T-helper 1 cell treated with Interleukin-12 subunit alpha and Interleukin-12 subunit beta and Interleukin-4 antibody, amounts not matched to agents 30 ng/mL and 1 ng/mL, for 36 hours (primary cell): ENCODE data around the gene EGFR. TPM values are rescaled to one million over a fixed set of nuclear protein-coding genes. Genes with fewer than 3 reads are reported as not detected.

Source experiments
- intact Hi-C: fragments of 100-400 bp; cut with micrococcal nuclease; formaldehyde crosslinking; loops from one replicate; pipeline ENCODE4 v1.15.1; 2024
- total RNA-seq: library from RNA; stranded (reverse); gene quantifications from 2 replicates; pipeline ENCODE4 v1.2.3, GENCODE V29; 2022

EGFR gene
- total RNA-seq, 1 donor from 2014 or later: not detected

GRCh38 chr7:55140221-55140940, 121.6 kb downstream of the EGFR start:
- intact Hi-C loops: no loop called here

- intact Hi-C loops: no loop called here
Measured at GRCh38 chr7:55140941-55141278, 122.1 kb downstream of the EGFR start.

DNA sequence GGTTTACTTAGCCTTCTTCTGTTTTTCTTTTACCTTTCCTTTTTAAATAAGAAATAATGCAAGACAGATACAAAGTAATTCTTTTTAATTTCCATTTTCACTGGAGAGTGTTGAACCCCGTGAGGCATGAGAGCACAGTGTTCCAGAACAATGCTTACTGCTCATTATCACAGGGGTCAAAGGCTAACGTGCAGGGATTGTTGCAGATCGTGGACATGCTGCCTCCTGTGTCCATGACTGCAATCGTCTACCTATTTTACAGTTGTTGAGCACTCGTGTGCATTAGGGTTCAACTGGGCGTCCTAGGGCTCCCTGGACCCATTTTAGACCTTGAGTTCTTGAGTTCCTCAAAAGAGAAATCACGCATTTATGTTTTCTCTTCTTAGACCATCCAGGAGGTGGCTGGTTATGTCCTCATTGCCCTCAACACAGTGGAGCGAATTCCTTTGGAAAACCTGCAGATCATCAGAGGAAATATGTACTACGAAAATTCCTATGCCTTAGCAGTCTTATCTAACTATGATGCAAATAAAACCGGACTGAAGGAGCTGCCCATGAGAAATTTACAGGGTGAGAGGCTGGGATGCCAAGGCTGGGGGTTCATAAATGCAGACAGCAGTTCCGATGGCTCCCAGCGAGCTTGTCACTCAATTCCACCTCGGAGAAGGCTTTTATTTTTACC, 124.2 kb downstream of the EGFR start:
- intact Hi-C loops: no loop called here

DNA sequence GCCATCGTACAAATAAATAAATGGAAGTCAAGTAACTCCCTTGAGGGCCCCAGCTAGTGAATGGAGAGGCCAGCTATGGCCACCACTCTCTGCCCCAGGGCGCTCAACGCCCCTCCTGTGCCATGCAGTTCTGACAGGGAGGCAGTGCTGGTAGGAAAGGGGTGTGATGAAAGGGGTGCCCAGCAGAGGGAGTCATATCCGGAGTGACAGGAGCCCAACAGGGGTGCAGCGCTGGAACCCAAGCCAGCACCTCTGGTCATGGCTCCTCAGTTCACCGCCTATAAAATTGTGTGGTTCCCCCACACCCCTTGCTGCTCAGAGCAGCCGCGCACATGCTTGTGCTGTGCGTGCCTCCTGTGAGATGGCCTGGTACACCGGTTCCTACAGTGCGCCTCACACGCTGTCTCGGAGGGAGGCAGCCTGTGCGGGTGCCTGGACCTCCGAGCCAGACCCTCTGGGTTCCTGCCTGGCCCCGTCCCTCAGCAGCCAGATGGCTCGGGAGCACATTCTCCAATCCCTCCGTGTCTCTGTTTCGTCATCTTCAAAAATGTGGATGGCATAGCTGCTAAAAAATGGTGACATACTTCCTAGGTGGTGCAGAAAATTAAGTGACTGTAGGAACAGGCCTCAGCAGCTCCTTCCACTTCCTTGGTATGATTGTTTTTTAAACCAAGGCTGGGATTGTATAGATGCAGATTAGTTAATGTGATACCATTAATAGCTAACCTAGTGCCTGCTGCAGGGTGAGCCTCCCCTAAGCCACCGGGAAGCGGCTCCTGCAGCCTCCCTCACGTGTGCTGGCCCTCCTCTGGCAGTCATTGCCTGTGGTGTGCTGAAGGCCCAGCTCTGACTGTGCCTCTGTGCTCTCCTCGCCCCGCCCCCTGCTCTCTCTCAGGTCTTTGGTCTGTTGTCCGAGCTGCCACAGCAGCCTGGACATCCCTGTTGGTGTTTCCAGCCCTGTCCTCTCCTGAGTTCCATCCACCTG, 125.8 kb downstream of the EGFR start:
- intact Hi-C loops: loop anchor here (1.0 kb wide), 1 partner anchor 111 kb away; no protein-coding TSS in a partner anchor

- intact Hi-C loops: no loop called here
Measured at GRCh38 chr7:55145606-55146005, 126.8 kb downstream of the EGFR start.

DNA sequence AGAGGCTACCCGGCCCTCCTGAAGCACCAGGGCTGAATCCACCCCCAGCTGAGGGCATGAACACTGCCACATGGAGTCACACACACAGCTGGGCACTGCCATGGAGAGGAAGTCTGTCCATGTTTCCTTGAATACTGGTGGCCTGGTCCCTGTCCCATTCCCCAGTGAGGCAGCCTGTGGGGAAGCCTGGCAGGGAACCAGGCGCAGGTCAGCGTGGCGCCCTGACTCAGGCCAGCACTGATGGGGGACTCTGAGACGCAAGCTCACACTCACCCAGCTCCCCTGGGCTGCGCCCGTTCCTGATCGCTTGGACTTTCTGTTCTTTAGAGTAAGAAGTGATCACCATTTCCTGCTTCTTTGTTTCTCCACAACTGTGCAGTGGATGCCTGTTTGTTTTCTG, 128.3 kb downstream of the EGFR start:
- intact Hi-C loops: no loop called here

- intact Hi-C loops: no loop called here
Measured at GRCh38 chr7:55147736-55148135, 128.9 kb downstream of the EGFR start.

DNA sequence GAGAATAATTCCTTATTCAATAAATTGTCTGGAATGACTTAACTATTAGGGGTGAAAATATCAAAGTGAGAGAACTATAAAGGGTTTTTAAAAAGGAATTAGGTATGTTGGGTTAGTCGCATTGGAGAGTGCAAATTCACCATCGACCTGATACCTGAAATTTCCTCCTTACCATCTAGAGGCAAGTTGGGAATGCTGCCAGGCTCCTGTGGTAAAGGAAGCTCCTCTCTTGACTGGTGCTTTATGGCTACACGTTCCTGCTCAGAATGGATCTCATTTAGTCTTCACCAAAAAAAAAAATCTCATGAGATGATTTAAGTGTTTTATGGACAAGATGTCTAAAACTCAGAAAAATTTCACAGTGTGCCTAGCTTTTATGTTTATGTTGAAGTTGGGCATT, 129.8 kb downstream of the EGFR start:
- intact Hi-C loops: no loop called here

DNA sequence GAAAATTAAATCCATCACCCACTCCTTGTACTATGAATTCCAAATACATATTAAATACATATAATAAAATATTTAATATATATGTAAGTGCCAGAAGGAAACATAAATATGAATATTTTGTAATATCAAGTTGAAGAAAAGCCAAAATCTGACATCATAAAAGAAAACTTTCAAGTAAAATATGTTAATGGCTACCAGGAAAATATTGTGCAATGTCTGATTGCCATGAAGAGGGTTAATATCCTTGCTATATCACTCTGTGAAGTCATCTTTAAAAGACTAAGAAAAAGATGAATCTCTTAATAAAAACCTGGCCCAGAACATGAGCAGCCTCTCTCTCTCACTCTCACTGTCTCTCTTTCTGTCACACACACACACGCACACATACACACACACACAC, 130.2 kb downstream of the EGFR start:
- intact Hi-C loops: no loop called here

DNA sequence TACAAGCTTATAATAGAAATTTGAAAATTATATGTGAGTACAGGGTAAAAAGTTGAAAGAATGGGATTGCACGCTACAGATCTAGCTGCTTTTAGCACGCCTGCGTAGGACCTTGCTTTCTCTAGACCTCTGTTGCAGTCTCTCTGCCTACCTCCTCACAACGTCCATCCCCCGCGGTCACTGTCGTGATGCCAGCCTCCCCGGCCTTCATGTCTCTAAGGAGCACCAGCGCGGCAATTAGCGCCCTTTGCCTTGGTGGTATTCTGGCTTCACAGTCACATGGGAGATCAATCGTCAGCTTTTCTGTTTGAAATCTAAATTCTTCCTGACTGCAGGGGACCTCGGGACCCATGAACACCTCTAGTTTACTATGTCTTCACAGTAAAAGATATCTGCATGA, 131.3 kb downstream of the EGFR start:
- intact Hi-C loops: no loop called here

DNA sequence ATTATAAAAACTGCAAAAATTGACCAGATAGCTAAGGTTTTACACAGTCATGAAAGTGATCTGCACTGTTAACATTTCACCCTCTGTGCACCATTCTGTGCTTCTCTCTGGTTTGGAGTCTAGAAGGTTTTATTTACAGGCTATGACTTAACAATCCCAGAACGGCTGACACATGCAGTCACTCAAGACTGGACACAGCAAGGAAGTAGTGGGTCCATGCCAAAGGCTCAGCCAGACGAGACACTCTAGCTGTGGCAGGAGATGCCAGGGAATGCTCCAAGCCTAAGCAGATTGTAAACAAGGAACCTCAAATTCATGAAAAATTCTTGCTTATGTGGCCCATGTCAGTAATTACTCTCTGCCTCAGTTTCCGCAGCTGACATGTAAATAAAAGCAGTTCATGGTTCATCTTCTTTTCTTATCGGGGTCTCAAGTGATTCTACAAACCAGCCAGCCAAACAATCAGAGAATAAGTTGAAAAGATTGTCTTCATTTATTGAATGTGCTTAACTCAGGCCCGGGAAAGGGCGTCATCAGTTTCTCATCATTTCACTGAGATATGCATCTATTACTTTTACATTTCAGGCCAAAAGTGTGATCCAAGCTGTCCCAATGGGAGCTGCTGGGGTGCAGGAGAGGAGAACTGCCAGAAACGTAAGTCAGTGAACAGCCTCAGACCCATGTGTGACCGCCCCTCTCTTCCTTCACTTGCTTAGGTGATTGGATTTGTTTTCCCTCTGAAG, 132.1 kb downstream of the EGFR start:
- intact Hi-C loops: no loop called here

GRCh38 chr7:55152516-55152915, 133.7 kb downstream of the EGFR start:
- intact Hi-C loops: no loop called here

GRCh38 chr7:55154096-55154495, 135.3 kb downstream of the EGFR start:
- intact Hi-C loops: no loop called here

- intact Hi-C loops: no loop called here
Measured at GRCh38 chr7:55155351-55156117, 136.7 kb downstream of the EGFR start.

GRCh38 chr7:55156919-55157763, 138.3 kb downstream of the EGFR start:
- intact Hi-C loops: no loop called here

- intact Hi-C loops: no loop called here
Measured at GRCh38 chr7:55157764-55158105, 138.9 kb downstream of the EGFR start.

GRCh38 chr7:55158541-55159382, 139.9 kb downstream of the EGFR start:
- intact Hi-C loops: no loop called here

- intact Hi-C loops: no loop called here
Measured at GRCh38 chr7:55160539-55160938, 141.7 kb downstream of the EGFR start.
